C4-2B (cell line): ENCODE measurements around the gene ATXN7L1.
A peak's percentile ranks its signal among the peaks of the same experiment; 100 is the strongest.

Source experiments
- H3K27ac ChIP-seq: fragments of 450-650 bp; 2 replicates; pipeline ENCODE4 v1.5.1; 2017
- ZFX ChIP-seq: fragments of 450-650 bp; IDR thresholded peaks from 2 replicates; pipeline ENCODE4 v1.6.1; 2017
- TF ChIP-seq, protein P1 (sequence below): fragments of 450-650 bp; conservative IDR thresholded peaks from 2 replicates; pipeline ENCODE4 v1.5.1; 2017; ENCODE audit warnings: mild to moderate bottlenecking

ATXN7L1 gene

DNA sequence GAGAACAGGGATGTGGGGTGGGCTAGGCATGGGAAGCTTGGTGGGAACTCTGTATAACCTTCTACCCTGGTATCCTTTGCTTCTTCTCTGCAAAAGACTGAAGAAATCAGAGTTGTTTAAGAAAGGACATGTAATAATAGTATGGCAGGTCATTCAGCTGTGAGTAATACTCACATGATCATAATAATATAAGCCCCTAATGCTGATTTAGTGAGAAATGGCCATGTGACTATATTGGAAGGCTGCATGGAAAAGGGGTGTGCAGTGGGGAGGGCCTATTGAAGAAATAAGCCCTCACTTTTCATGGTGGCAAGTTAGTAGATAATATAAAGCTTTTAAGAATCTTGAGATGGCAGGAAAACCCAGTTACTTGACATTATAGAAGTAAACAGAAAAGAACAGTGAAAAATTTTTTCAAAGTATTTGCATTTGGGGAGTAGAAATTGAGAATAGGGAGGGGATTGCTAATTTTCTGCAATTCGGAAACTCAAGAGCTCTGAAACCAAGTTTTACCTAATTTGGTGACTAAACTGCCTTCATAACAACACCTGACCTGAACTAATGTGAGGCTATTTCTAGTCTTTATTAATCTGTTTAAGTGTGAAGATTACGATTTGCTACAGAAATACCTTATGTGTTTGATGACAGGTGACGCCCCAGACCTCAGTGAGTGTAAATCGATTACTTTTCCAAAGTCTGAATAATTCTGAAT lies 44.4 kb downstream of the ATXN7L1 start:
- TF ChIP-seq ZFX = no peak
- TF ChIP-seq, protein P1, sequence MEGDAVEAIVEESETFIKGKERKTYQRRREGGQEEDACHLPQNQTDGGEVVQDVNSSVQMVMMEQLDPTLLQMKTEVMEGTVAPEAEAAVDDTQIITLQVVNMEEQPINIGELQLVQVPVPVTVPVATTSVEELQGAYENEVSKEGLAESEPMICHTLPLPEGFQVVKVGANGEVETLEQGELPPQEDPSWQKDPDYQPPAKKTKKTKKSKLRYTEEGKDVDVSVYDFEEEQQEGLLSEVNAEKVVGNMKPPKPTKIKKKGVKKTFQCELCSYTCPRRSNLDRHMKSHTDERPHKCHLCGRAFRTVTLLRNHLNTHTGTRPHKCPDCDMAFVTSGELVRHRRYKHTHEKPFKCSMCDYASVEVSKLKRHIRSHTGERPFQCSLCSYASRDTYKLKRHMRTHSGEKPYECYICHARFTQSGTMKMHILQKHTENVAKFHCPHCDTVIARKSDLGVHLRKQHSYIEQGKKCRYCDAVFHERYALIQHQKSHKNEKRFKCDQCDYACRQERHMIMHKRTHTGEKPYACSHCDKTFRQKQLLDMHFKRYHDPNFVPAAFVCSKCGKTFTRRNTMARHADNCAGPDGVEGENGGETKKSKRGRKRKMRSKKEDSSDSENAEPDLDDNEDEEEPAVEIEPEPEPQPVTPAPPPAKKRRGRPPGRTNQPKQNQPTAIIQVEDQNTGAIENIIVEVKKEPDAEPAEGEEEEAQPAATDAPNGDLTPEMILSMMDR = no peak
- no peak overlapping the region for H3K27ac ChIP-seq

DNA sequence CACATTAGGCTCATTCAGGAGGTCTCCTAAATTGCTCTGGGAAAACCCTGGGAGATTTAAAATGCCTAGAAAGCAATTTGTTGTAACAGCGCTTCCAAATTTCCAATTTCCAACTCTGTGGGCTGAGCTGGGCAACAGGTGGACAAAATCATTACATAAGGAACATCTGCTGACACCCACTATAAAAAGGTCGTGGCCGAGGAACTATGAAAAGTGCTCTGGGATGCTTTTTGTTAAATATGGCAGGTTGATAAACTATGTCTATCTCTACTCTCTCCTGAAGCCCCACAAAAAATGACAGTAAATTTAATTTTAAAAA lies 45.1 kb downstream of the ATXN7L1 start:
- H3K27ac ChIP-seq = no peak overlapping the region; the same call in 1 of the 2 replicates
- TF ChIP-seq, protein P1 = no peak

DNA sequence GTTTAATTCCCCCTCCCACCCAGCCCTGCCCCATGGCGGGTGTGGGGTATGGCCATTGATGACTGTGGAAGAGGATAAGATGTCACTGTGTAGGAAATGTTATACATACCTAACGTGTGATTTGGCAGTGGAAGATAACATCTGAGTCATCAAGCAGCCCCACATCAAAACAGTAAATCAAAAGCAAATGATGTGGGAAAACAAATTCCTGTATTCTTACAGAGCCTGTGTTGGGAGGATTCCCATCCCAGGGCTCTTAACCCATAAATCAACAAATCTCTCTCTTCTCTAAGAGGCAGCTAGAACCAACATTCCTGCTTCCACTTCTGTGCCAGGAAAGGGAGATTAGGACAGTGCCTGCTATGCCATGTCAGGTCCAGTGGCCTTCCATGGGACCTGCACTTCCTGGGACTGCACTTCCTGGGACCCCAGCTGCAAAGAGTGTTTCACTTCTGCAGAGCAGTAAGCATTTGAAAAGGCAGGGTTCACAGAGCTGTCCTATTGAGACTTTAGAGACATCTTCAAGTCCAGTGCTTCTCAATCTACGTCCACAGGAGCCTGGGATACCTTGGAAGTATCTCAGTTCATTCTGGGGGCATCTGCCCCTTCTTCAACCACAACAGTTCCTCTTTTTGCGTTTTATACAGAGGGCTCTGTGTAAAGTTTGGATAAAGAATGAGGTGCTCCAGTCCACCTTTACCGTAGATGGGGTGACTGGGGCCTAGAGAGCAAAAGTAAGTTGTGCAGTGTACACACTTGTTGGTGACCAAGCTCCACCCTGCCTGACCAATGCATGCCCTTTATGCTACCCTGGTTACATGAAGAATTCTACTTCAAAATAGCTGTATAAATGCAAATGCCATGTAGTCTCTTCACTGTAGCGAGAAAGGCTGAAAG lies 45.7 kb downstream of the ATXN7L1 start:
- H3K27ac ChIP-seq = peak overlapping the region; percentile 38
- TF ChIP-seq, protein P1 = no peak
- TF ChIP-seq ZFX = no peak

DNA sequence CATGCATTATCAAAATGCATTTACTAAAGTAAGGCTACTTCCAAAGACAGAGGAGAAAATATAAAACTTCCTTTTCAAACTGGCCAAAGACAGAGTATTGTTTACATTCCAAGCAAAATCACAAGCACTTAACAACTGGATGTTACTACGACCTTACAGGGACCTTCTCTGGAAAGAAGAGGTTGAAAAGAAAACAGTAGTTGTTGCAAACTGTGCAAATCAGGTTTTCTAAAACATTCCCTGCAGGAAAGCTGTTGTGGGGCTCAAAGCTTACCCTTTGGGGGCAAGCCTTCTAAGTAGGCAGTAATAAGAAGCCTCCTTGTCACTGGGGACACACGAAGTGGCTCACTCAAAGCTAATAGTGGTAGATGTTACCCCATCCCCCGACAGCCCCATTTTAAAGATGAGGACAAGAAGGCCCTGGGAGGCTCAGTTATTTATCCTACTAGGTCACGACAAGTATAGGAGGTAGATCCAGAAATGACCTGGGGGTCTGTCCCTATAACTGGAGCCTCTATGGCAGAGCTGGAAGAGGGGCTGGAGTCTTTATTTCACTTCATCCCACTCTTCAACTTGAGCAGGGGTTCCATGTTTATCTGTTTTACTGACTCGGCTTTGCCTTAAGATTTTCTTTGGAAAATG lies 46.6 kb downstream of the ATXN7L1 start:
- TF ChIP-seq, protein P1 = no peak
- TF ChIP-seq ZFX = no peak
- no peak overlapping the region for H3K27ac ChIP-seq

DNA sequence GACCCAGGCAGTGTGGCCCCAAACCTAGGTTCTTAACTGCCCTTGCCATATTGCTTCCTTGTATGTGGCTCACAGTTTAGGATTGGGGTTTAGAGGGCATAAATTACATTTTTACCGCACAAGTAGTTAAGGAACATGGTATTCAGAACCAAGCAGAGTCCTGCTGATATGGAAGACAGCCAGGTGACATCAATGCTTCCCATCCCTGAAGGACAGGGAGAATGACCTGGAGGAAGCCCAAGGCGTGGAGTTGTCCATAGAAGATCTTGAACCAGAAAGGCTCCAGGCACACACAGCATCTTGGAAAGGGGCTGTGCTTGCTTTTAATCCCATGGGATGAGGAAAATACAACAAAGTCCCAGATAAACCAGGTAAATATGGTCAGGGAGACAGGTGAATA lies 48.3 kb downstream of the ATXN7L1 start:
- no peak for TF ChIP-seq ZFX
- TF ChIP-seq, protein P1 = no peak
- peak overlapping the region; percentile 21; the same call in 1 of the 2 replicates for H3K27ac ChIP-seq

DNA sequence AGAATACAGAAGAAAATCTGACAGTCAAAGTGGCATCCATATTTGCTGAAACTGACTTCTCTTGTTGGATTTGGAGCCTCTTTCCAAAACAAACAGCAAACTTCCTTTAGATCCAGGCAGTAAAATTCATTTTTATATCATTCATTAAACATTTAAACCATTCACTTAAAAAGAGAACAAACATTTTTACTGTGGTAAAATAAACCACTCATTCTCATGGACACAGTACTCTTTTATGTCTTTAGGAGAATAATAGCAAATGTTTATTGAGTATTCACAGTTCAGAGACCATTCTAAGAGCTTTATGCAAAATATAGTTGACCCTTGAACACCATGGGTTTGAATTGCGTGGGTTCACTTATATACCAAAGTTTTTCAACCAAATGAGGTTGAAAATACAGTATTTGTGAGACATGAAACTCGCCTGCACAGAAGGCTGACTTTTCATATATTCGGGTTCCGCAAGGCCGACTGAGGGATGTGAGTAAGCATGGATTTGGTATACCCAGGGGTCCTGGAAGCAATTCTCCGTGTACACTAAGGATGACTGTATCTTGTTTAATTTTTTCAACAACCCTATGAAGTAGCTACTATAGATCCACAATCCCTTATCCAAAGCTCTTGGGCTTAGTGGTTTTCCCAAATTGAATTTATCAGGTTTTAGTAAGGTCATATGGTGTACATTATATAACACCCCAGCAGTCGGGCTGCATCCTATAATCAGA lies 49.1 kb downstream of the ATXN7L1 start:
- TF ChIP-seq, protein P1 = no peak
- TF ChIP-seq ZFX = no peak
- H3K27ac ChIP-seq = peak overlapping the region; percentile 30; the same call in 1 of the 2 replicates
